HFFc6 (cell line): ENCODE measurements around the gene GATAD1. TPM values are rescaled to one million over a fixed set of nuclear protein-coding genes. Genes with fewer than 3 reads are reported as not detected.
"Not testable (repeated sequence)": the region's sequence is repeated elsewhere in the genome, so short reads cannot be mapped to it uniquely, and the experiment has no call there.

Experiments used
- DNase-seq: peaks from one replicate; pipeline ENCODE4 v3.0.0-alpha.2; 2018
- H3K27ac Mint-ChIP-seq: 2 replicates; pipeline ENCODE4 v1.8.0; 2020; ENCODE audit warnings: mild to moderate bottlenecking, mixed read lengths
- H3K27me3 Mint-ChIP-seq: 2 replicates; pipeline ENCODE4 v1.8.0; 2021; ENCODE audit warnings: mild to moderate bottlenecking, moderate library complexity, mixed read lengths; ENCODE audit not compliant: insufficient read depth
- H3K36me3 Mint-ChIP-seq: 2 replicates; pipeline ENCODE4 v1.8.0; 2021; ENCODE audit warnings: low read depth, mixed read lengths
- H3K4me1 Mint-ChIP-seq: 2 replicates; pipeline ENCODE4 v1.8.0; 2020; ENCODE audit warnings: low read depth, mixed read lengths
- H3K4me3 Mint-ChIP-seq: 2 replicates; pipeline ENCODE4 v1.8.0; 2020; ENCODE audit warnings: mild to moderate bottlenecking, moderate library complexity, mixed read lengths
- H3K9me3 Mint-ChIP-seq: 2 replicates; pipeline ENCODE4 v1.8.0; 2020; ENCODE audit warnings: mild to moderate bottlenecking, mixed read lengths
- total RNA-seq, 6 experiments: library from RNA; stranded (reverse); fragmentation: NEBNext Ultra II Directional; extraction: Animal tissue kit (Norgen Biotek cat#: 25700); gene quantifications; 2 replicates in 1 of 6; 3 replicates in 5 of 6; pipeline ENCODE4 v1.2.3, GENCODE V29; 2021
- TF ChIP-seq, protein P1 (sequence below): fragments of 200-600 bp; sonication (generic); IDR thresholded peaks from 2 replicates; pipeline ENCODE4 v1.5.0; 2021; ENCODE audit warnings: antibody characterized with exemption, mild to moderate bottlenecking

Gene GATAD1
- total RNA-seq, 6 experiments from 2014 or later = 13.1 to 15.4 (median 13.8) TPM

DNA sequence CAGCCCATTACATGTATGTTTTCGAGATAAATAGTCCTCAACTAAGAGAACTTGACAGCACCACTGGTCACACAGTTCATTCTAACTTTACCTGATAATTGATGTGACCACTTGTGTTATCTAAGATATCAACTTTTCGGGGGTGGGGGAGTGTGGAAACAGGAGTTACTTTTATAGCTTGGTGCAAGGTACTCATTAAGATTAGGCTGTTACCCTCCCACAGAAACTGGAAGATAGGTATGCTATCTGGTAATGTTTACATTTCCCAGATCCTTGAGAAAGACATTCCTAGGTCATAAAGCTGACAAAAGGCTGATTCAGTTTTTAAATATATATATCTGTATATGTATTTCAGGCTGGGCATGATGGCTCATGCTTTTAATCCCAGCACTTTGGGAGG is 19.4 kb downstream of the GATAD1 start:
- peaks cover 16% of the 10 kb centered on the region for H3K36me3 Mint-ChIP-seq
- no peak overlapping the region for H3K4me3 Mint-ChIP-seq
- H3K27ac Mint-ChIP-seq = no peak overlapping the region
- no peak for DNase-seq
- peaks cover 11% of the 10 kb centered on the region; the same call in 1 of the 2 replicates for H3K9me3 Mint-ChIP-seq
- TF ChIP-seq, protein P1, sequence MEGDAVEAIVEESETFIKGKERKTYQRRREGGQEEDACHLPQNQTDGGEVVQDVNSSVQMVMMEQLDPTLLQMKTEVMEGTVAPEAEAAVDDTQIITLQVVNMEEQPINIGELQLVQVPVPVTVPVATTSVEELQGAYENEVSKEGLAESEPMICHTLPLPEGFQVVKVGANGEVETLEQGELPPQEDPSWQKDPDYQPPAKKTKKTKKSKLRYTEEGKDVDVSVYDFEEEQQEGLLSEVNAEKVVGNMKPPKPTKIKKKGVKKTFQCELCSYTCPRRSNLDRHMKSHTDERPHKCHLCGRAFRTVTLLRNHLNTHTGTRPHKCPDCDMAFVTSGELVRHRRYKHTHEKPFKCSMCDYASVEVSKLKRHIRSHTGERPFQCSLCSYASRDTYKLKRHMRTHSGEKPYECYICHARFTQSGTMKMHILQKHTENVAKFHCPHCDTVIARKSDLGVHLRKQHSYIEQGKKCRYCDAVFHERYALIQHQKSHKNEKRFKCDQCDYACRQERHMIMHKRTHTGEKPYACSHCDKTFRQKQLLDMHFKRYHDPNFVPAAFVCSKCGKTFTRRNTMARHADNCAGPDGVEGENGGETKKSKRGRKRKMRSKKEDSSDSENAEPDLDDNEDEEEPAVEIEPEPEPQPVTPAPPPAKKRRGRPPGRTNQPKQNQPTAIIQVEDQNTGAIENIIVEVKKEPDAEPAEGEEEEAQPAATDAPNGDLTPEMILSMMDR = no peak
- peaks cover 2% of the 10 kb centered on the region for H3K27me3 Mint-ChIP-seq
- 0 out of 2 replicates have a peak, but pooled peaks cover under 1% of the 10 kb centered on the region for H3K4me1 Mint-ChIP-seq

DNA sequence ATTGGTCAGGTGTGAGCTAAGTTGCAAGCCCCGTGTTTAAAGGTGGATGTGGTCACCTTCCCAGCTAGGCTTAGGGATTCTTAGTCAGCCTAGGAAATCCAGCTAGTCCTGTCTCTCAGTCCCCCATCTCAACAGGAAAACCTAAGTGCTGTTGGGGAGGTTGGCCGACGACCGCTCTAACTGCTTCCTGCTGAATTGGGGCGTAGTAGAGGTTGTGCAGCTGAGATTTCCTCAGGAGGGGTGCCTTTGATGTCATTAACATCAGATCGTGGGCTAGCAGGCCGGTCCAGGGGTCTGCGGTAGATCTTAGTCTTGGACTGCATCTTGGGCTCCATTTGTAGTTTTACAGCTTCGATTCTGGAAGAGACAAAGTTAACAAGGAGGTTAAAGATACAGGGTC is 21.3 kb downstream of the GATAD1 start:
- H3K27me3 Mint-ChIP-seq, H3K4me3 Mint-ChIP-seq, DNase-seq, H3K4me1 Mint-ChIP-seq, H3K27ac Mint-ChIP-seq: not testable (repeated sequence)
- Mint-ChIP-seq H3K9me3 (peaks cover 11% of the 10 kb centered on the region; the same call in 1 of the 2 replicates), H3K36me3 (peaks cover 16% of the 10 kb centered on the region)

DNA sequence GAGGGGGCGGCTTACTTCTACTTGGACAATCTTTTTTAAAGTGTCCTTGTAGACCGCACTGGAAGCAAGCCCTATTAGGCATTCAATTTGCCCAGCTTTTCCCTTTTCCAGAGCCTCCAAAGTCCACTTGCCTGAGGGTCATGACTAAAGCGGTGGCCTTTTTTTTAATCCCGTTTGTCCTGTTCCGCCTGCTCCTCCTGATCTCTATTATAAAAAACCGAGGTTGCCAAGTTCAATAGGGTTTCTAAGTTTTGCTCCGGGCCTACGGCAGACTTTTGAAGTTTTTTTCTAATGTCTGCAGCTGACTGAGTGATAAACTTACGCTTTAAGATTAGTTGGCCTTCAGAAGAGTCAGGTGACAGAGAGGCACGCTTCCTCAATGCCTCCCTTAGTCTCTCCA is 26.7 kb downstream of the GATAD1 start:
- H3K4me1 Mint-ChIP-seq, H3K9me3 Mint-ChIP-seq, DNase-seq, H3K27me3 Mint-ChIP-seq, H3K36me3 Mint-ChIP-seq, H3K4me3 Mint-ChIP-seq, H3K27ac Mint-ChIP-seq: not testable (repeated sequence)

DNA sequence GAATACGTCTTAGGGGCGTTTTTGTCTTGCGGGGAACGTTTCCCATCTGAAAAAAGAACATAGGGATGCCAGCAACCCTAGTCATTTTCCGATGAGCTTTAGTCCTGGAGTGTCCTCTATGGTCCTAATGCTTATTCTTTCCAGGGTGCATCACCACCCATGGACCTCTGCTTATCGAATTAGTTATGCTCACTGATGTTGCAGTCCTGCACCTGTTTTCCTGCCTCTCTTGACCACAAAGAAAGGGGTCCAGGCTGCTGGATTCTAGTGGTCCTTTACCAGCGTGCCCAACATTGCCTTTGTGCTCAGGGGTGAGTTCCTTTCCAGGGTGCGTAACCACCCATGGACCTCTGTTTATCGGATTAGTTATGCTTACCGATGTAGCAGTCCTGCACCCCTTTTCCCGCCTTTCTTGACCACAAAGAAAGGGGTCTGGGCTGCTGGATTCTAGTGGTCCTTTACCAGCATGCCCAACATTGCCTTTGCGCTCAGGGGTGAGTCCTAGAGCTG is 28.0 kb downstream of the GATAD1 start:
- not testable (repeated sequence) for DNase-seq

DNA sequence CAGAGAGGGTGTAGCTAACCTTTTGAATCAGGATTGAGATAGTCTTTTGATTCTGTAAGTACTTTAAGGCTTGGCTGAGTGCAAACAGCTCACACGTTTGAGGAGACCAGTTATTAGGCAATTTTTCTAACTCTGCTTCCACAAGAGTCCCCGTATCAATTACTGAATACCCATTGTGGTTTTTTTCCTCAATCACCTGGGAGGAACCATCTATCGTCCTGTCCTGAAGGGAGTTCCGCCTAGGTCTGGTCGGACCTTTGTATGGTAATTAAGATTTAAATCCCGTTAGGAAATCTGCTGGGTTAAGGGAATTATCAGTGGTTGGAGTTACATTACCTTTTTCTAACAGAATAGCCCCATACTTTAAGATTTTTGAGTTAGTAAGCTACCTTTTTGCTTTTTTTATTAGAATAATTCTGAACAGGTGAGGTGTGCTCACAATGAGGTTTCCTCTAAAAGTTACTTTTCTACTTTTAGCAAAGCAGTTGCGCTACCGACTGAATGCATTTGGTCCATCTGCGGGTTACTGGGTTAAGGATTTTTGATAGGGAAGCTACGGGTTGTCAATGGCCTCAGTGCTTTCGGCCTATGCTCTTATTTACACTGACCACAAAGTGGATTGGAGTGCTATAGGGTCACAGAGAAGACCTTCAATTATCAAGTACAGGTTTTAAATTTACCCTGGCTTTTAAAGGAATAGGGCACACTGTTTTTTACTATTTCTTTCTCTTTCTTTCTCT is 28.7 kb downstream of the GATAD1 start:
- DNase-seq, H3K27ac Mint-ChIP-seq, H3K4me1 Mint-ChIP-seq, H3K36me3 Mint-ChIP-seq, H3K4me3 Mint-ChIP-seq, H3K9me3 Mint-ChIP-seq, H3K27me3 Mint-ChIP-seq: not testable (repeated sequence)

More for the DNA sequence above, 28.0 kb downstream of the GATAD1 start:
- H3K27ac Mint-ChIP-seq, H3K36me3 Mint-ChIP-seq, H3K9me3 Mint-ChIP-seq, H3K4me1 Mint-ChIP-seq, H3K27me3 Mint-ChIP-seq, H3K4me3 Mint-ChIP-seq: not testable (repeated sequence)

DNA sequence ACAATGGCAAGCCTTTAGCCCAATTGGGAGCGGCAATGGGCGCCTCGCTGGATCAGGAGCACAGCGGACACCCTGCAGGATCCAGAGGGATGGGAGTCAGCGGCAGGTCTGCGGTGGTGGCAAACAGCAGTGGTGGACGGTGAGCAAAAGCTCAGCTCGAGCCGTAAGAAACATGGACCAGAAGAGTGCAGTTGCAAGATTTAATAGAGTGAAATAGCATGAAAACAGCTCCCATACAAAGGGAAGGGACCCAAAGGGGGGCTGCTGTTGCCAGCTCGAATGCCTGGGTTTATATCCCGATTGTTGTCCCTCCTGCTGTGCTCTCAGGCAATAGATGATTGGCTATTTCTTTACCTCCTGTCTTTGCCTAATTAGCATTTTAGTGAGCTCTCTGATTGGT is 30.4 kb downstream of the GATAD1 start, which contains the start of gene ERVW-1:
Gene ERVW-1, minus strand, starts transcription at position 266 of the 400 bp plus-strand sequence. CDS start 7,565 bp downstream, outside the sequence.
- not testable (repeated sequence) for H3K4me1 Mint-ChIP-seq, H3K27ac Mint-ChIP-seq, H3K36me3 Mint-ChIP-seq, H3K4me3 Mint-ChIP-seq, H3K27me3 Mint-ChIP-seq, H3K9me3 Mint-ChIP-seq, DNase-seq

DNA sequence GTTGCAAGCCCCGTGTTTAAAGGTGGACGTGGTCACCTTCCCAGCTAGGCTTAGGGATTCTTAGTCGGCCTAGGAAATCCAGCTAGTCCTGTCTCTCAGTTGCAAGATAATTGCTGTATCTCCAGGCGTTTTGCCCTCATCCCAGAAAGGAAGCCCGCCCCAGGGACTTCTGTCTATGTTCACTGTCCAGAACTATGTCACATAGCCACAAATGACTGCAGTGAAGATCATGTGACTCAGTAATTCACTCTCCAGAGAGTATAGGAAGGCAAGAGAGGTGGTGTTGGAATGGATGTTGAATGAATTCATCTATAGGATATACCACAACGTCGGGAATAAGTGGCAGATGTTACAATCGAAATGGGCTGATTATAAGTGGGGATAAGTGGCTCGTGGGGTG is 30.8 kb downstream of the GATAD1 start:
- TF ChIP-seq, protein P1 = no peak
- no peaks in the 10 kb centered on the region for H3K4me1 Mint-ChIP-seq
- no peak overlapping the region for H3K27ac Mint-ChIP-seq

DNA sequence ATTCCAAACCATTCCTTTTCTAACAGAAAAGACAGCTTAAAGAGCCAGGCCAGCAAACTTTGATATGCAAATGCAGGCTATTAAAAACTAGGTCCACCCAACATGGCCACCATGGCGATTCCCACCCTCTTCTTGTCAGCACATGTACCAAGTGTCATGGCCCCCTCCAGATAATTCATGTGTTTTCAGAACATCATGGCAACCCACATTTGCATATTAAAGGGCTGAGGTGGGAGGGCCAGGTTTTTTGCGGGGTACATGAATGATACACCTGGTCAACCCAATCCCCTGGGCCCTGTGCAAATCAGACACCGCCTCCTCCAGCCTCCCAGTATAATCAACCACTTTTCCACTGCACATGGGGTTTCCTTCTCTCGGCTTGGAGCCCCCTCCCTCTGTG is 31.4 kb downstream of the GATAD1 start:
- no peaks in the 10 kb centered on the region for H3K9me3 Mint-ChIP-seq
- no peak overlapping the region for H3K4me3 Mint-ChIP-seq
- no peak for DNase-seq
- H3K4me1 Mint-ChIP-seq = no peaks in the 10 kb centered on the region
- H3K36me3 Mint-ChIP-seq = no peaks in the 10 kb centered on the region
- H3K27ac Mint-ChIP-seq = no peak overlapping the region
- TF ChIP-seq, protein P1 = no peak
- peaks cover 3% of the 10 kb centered on the region for H3K27me3 Mint-ChIP-seq

More for the DNA sequence above, 30.8 kb downstream of the GATAD1 start:
- H3K9me3 Mint-ChIP-seq = no peaks in the 10 kb centered on the region
- peaks cover 3% of the 10 kb centered on the region for H3K27me3 Mint-ChIP-seq
- H3K4me3 Mint-ChIP-seq = no peak overlapping the region
- no peak for DNase-seq
- H3K36me3 Mint-ChIP-seq = no peaks in the 10 kb centered on the region

DNA sequence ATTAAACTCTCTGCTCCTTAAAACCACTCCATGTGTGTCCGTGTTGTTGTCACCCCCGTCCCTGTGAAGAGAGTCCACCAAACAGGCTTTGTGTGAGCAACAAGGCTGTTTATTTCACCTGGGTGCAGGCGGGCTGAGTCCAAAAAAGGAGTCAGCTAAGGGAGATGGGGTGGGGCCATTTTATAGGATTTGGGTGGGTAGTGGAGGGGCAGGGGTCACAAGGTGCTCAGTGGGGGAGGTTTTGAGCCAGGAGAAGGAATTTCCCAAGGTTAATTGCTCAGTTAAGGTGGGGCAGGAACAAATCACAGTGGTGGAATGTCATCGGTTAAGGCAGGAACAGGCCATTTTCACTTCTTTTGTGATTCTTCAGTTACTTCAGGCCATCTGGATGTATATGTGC is 31.9 kb downstream of the GATAD1 start:
- H3K9me3 Mint-ChIP-seq, H3K27ac Mint-ChIP-seq, DNase-seq, H3K4me1 Mint-ChIP-seq, H3K36me3 Mint-ChIP-seq, H3K27me3 Mint-ChIP-seq, H3K4me3 Mint-ChIP-seq: not testable (repeated sequence)

DNA sequence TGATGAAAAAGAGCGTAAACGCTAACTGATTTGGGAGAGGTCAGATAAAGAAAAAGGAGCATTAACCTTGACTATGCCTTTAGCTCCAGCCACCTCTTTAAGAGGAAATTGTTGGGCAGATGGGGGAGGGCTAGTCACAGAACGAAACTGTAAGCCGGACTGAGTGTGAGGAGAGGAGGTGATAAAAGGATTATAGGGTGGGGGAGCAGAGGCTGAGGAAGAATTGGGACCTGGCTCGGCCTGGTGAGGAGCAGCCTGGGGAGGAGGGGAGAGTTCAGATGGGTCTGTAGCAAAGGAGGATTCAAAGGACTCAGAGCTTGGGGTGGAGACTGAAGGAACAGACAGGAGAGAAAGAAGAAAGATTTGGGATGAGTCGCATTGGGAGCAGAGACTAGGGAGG is 36.3 kb downstream of the GATAD1 start:
- not testable (repeated sequence) for H3K4me1 Mint-ChIP-seq, H3K27me3 Mint-ChIP-seq, H3K27ac Mint-ChIP-seq, H3K9me3 Mint-ChIP-seq, H3K4me3 Mint-ChIP-seq, DNase-seq, H3K36me3 Mint-ChIP-seq

DNA sequence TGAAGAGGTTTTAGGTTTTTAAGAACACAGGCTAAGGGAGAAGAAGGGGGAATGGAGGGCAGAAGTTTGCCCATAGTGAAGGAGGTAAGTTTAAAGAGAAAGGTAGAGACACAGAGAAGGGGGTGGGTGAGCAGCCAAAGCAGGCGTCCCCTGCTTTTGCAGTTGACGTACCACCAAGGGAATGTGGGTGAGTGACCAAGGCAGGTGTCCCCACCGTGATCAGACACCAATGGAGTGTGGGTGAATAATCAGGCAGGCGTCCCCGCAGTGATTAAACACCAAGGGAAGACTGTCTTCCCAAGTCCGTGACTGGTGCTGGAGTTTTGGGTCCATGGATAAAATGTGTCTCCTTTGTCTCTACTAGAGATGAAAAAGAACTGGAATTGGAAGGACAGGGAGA is 36.9 kb downstream of the GATAD1 start:
- not testable (repeated sequence) for H3K27me3 Mint-ChIP-seq, H3K4me3 Mint-ChIP-seq, H3K4me1 Mint-ChIP-seq, DNase-seq, H3K36me3 Mint-ChIP-seq, H3K27ac Mint-ChIP-seq, H3K9me3 Mint-ChIP-seq
